ENCODE data around the gene CTSV. TPM values are rescaled to one million over a fixed set of nuclear protein-coding genes. Genes with fewer than 3 reads are reported as not detected.

CTSV gene
- under 0.01 and 0.38 TPM in 2 replicates for total RNA-seq

GRCh38 chr9:97038611-97039513 is at the start of gene CTSV:
CTSV (minus strand) TSS chr9:97039142; CDS start chr9:97038043, 1,099 bp downstream.

Other genes with a start within 250 kb of the CTSV start
- gene ZNF782, start 184.6 kb downstream of the CTSV start, total RNA-seq = 2.9 and 3.4 TPM in 2 replicates
- not detected in 2 replicates for gene NUTM2G, start 110.3 kb downstream of the CTSV start, total RNA-seq